HEK293 (cell line): Measurements from ENCODE around the gene RALY.

Experiments
- CTCF ChIA-PET: fragments of 350-600 bp; formaldehyde crosslinking; extraction: SDS; loops from one replicate; lab custom pipeline; 2021; ENCODE audit warnings: antibody characterized with exemption; lab: Yijun Ruan, JAX
- POLR2A ChIA-PET: fragments of 300-600 bp; formaldehyde crosslinking; extraction: SDS; loops from one replicate; lab custom pipeline; 2020; ENCODE audit warnings: antibody characterized with exemption, inconsistent platforms; lab: Yijun Ruan, JAX
- H3K27ac ChIP-seq: fragments of 200-500 bp; sonication (Bioruptor generic); 2 replicates; pipeline ENCODE4 v1.5.1; 2014; ENCODE audit warnings: low read depth, low read length, control low read depth, inconsistent platforms; ENCODE audit errors: extremely low read depth
- H3K36me3 ChIP-seq, 2 experiments: fragments of 200-500 bp in 1 of 2; sonication (Bioruptor generic) in 1 of 2; 1 replicate in 1 of 2; 2 replicates in 1 of 2; pipeline ENCODE4 v1.5.1; 2014 to 2017; ENCODE audit warnings: inconsistent platforms in 2 of 2, low read length in 2 of 2; ENCODE audit not compliant: control insufficient read depth in 2 of 2, insufficient read depth in 1 of 2
- H3K4me1 ChIP-seq: fragments of 200-500 bp; sonication (Bioruptor generic); 2 replicates; pipeline ENCODE4 v1.5.1; 2014; ENCODE audit warnings: mild to moderate bottlenecking, low read length, inconsistent platforms; ENCODE audit not compliant: control insufficient read depth, insufficient read depth
- H3K4me3 ChIP-seq: 2 replicates; pipeline ENCODE4 v1.5.1; 2011; ENCODE audit warnings: low read depth, mild to moderate bottlenecking, control low read depth, low read length, moderate library complexity
- H3K9me3 ChIP-seq: fragments of 200-500 bp; sonication (Bioruptor generic); 2 replicates; pipeline ENCODE4 v1.5.1; 2014; ENCODE audit warnings: low read depth, low read length, inconsistent platforms; ENCODE audit not compliant: control insufficient read depth, insufficient read depth
- BCL11A ChIP-seq: fragments of 450-650 bp; formaldehyde crosslinking; IDR thresholded peaks from 2 replicates; pipeline ENCODE4 v1.5.1; 2016; ENCODE audit warnings: low read depth, missing biosample characterization, missing genetic modification characterization
- BCL6B ChIP-seq: fragments of 450-650 bp; formaldehyde crosslinking; IDR thresholded peaks from 2 replicates; pipeline ENCODE4 v1.5.1; 2017; ENCODE audit warnings: missing biosample characterization, missing genetic modification characterization
- KLF9 ChIP-seq: fragments of 450-650 bp; formaldehyde crosslinking; IDR thresholded peaks from 2 replicates; pipeline ENCODE4 v1.5.1; 2016; ENCODE audit warnings: missing biosample characterization, missing genetic modification characterization, low read depth
- PBX3 ChIP-seq: sonication (generic); formaldehyde crosslinking; IDR thresholded peaks from 2 replicates; pipeline ENCODE4 v1.8.1; 2022; ENCODE audit warnings: mild to moderate bottlenecking, moderate library complexity, missing genetic modification reagents
- SCRT2 ChIP-seq: fragments of 450-650 bp; formaldehyde crosslinking; IDR thresholded peaks from 2 replicates; pipeline ENCODE4 v1.5.1; 2016; ENCODE audit warnings: missing biosample characterization, missing genetic modification characterization
- TRIM28 ChIP-seq: IDR thresholded peaks from 2 replicates; pipeline ENCODE4 v1.6.1; 2011; ENCODE audit warnings: low read length, control low read depth, borderline replicate concordance
- YY1 ChIP-seq: fragments of 450-650 bp; formaldehyde crosslinking; IDR thresholded peaks from 2 replicates; pipeline ENCODE4 v1.5.1; 2018; ENCODE audit warnings: missing biosample characterization, missing genetic modification characterization
- ZBTB20 ChIP-seq: fragments of 450-650 bp; formaldehyde crosslinking; IDR thresholded peaks from 2 replicates; pipeline ENCODE4 v1.5.1; 2016; ENCODE audit warnings: missing biosample characterization, missing genetic modification characterization
- ZIC2 ChIP-seq: fragments of 450-650 bp; formaldehyde crosslinking; IDR thresholded peaks from 2 replicates; pipeline ENCODE4 v1.5.1; 2016; ENCODE audit warnings: missing biosample characterization, missing genetic modification characterization
- ZNF223 ChIP-seq: fragments of 450-650 bp; formaldehyde crosslinking; IDR thresholded peaks from 2 replicates; pipeline ENCODE4 v1.5.1; 2016; ENCODE audit warnings: missing biosample characterization, missing genetic modification characterization
- ZNF394 ChIP-seq: fragments of 450-650 bp; formaldehyde crosslinking; IDR thresholded peaks from 2 replicates; pipeline ENCODE4 v1.5.1; 2016; ENCODE audit warnings: missing biosample characterization, missing genetic modification characterization, mild to moderate bottlenecking, moderate library complexity, borderline replicate concordance
- ZNF561 ChIP-seq: fragments of 450-650 bp; IDR thresholded peaks from 2 replicates; pipeline ENCODE4 v1.5.1; 2018; ENCODE audit warnings: missing biosample characterization, missing genetic modification characterization, borderline replicate concordance
- ZNF785 ChIP-seq: fragments of 450-650 bp; formaldehyde crosslinking; IDR thresholded peaks from 2 replicates; pipeline ENCODE4 v1.5.1; 2016; ENCODE audit warnings: missing biosample characterization, missing genetic modification characterization
- TF ChIP-seq, protein P1 (sequence below): fragments of 450-650 bp; formaldehyde crosslinking; IDR thresholded peaks from 2 replicates; pipeline ENCODE4 v1.5.1; 2016; ENCODE audit warnings: missing biosample characterization, missing genetic modification characterization
- TF ChIP-seq, protein P2 (sequence below): fragments of 450-650 bp; formaldehyde crosslinking; IDR thresholded peaks from 2 replicates; pipeline ENCODE4 v1.5.1; 2016; ENCODE audit warnings: missing biosample characterization, missing genetic modification characterization, low read depth
- TF ChIP-seq, protein P3 (sequence below): fragments of 450-650 bp; formaldehyde crosslinking; IDR thresholded peaks from 2 replicates; pipeline ENCODE4 v1.5.1; 2016; ENCODE audit warnings: missing biosample characterization, missing genetic modification characterization
- TF ChIP-seq, protein P4 (sequence below): fragments of 450-650 bp; formaldehyde crosslinking; IDR thresholded peaks from 2 replicates; pipeline ENCODE4 v1.5.1; 2017; ENCODE audit warnings: missing biosample characterization, missing genetic modification characterization

The RALY gene

DNA sequence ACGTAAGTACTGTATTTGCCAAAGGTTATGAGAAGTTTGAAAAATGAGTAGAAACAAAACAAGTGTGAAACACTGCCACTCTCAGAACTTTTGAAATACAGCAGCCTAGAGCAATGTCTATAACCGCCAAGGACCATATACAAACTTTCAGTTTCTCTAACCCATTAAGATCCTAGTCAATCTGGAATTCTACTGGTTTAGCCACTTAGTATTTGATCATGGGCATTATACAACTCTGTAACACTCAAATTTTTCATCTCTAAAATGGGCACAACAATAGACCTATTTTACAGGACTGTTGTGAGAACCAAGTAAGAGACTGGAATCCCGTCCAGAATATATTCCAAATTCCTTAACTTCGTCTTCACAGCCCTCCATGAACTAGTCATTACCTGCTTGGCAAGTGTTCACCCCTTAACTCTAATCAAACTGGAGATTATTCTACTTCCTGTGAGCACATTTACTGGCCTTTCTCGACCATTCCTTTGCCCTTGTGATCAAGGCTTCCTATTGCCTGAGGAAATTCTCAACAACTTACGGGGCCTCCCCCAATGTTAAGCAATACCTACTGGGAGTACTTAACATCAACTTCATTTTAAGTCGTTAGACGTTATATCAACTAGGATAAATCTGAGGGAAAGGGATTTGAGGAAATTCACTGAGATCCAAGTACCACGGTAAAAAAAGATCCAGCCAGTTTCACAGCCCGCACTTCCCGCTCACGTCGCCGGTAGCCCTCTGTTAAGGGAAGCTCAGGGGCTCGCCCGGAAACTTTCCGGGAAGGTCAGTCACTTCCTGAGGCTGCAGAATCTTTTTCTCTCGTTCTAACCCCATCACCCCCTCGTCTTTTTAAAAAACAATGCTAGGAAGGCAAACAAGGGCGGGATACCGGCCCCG is 117.3 kb downstream of the RALY start:
- Histone ChIP-seq H3K4me1 (peaks cover 3% of the 10 kb centered on the region; the same call in 1 of the 2 replicates), H3K4me3 (peak overlapping the region; percentile 85), H3K36me3 (peaks cover 14 to 44% of the 10 kb centered on the region in 2 experiments; a peak in 2 of 3 replicates), H3K27ac (peak overlapping the region; percentile 81), H3K9me3 (no peaks in the 10 kb centered on the region)
- TF ChIP-seq ZNF223 (tag by site-specific recombination): no peak
- TF ChIP-seq, protein P1, sequence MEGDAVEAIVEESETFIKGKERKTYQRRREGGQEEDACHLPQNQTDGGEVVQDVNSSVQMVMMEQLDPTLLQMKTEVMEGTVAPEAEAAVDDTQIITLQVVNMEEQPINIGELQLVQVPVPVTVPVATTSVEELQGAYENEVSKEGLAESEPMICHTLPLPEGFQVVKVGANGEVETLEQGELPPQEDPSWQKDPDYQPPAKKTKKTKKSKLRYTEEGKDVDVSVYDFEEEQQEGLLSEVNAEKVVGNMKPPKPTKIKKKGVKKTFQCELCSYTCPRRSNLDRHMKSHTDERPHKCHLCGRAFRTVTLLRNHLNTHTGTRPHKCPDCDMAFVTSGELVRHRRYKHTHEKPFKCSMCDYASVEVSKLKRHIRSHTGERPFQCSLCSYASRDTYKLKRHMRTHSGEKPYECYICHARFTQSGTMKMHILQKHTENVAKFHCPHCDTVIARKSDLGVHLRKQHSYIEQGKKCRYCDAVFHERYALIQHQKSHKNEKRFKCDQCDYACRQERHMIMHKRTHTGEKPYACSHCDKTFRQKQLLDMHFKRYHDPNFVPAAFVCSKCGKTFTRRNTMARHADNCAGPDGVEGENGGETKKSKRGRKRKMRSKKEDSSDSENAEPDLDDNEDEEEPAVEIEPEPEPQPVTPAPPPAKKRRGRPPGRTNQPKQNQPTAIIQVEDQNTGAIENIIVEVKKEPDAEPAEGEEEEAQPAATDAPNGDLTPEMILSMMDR (tag by site-specific recombination): 0 out of 2 replicates have a peak, but pooled peaks have one; percentile 1
- TF ChIP-seq, protein P2, sequence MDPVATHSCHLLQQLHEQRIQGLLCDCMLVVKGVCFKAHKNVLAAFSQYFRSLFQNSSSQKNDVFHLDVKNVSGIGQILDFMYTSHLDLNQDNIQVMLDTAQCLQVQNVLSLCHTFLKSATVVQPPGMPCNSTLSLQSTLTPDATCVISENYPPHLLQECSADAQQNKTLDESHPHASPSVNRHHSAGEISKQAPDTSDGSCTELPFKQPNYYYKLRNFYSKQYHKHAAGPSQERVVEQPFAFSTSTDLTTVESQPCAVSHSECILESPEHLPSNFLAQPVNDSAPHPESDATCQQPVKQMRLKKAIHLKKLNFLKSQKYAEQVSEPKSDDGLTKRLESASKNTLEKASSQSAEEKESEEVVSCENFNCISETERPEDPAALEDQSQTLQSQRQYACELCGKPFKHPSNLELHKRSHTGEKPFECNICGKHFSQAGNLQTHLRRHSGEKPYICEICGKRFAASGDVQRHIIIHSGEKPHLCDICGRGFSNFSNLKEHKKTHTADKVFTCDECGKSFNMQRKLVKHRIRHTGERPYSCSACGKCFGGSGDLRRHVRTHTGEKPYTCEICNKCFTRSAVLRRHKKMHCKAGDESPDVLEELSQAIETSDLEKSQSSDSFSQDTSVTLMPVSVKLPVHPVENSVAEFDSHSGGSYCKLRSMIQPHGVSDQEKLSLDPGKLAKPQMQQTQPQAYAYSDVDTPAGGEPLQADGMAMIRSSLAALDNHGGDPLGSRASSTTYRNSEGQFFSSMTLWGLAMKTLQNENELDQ (tag by site-specific recombination): no peak
- CTCF ChIA-PET: no interaction called here
- POLR2A ChIA-PET: interaction anchor here (1.6 to 2.7 kb wide), 2 partner anchors 9 to 197 kb away, joined by 3 to 31 read pairs; no protein-coding TSS in a partner anchor

- Histone ChIP-seq H3K9me3 (no peaks in the 10 kb centered on the region), H3K4me1 (peaks cover 3% of the 10 kb centered on the region; the same call in 1 of the 2 replicates), H3K27ac (peak within 1 kb of the TSS; percentile 81), H3K36me3 (peaks cover 13 to 40% of the 10 kb centered on the region in 2 experiments; a peak in 2 of 3 replicates), H3K4me3 (peak within 1 kb of the TSS; percentile 85)
- CTCF ChIA-PET: interaction anchor here (0.5 to 1.3 kb wide), 8 partner anchors 10 to 250 kb away, joined by 4 to 6 read pairs (median 4); no protein-coding TSS in a partner anchor
- POLR2A ChIA-PET: interaction anchor here (0.5 to 2.7 kb wide), 24 partner anchors 9 to 668 kb away, joined by 3 to 31 read pairs (median 4); partner anchors contain the start of genes CBFA2T2, CHMP4B, ITCH and PXMP4
- no peak for TF ChIP-seq BCL6B (tag by site-specific recombination)
- TF ChIP-seq ZNF394 (tag by site-specific recombination): no peak; the same call in 1 of the 2 replicates
- 0 out of 2 replicates have a peak, but pooled peaks have one; percentile 18 for TF ChIP-seq ZNF785 (tag by site-specific recombination)
- peak; percentile 87 for TF ChIP-seq YY1 (tag by site-specific recombination)
- peak; percentile 84 for TF ChIP-seq KLF9 (tag by site-specific recombination)
- peak; percentile 36; the same call in 1 of the 2 replicates for TF ChIP-seq ZBTB20 (tag by site-specific recombination)
- TF ChIP-seq ZNF561 (tag by site-specific recombination): peak; percentile 55
- TF ChIP-seq, protein P3, sequence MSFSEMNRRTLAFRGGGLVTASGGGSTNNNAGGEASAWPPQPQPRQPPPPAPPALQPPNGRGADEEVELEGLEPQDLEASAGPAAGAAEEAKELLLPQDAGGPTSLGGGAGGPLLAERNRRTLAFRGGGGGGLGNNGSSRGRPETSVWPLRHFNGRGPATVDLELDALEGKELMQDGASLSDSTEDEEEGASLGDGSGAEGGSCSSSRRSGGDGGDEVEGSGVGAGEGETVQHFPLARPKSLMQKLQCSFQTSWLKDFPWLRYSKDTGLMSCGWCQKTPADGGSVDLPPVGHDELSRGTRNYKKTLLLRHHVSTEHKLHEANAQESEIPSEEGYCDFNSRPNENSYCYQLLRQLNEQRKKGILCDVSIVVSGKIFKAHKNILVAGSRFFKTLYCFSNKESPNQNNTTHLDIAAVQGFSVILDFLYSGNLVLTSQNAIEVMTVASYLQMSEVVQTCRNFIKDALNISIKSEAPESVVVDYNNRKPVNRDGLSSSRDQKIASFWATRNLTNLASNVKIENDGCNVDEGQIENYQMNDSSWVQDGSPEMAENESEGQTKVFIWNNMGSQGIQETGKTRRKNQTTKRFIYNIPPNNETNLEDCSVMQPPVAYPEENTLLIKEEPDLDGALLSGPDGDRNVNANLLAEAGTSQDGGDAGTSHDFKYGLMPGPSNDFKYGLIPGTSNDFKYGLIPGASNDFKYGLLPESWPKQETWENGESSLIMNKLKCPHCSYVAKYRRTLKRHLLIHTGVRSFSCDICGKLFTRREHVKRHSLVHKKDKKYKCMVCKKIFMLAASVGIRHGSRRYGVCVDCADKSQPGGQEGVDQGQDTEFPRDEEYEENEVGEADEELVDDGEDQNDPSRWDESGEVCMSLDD (tag by site-specific recombination): 0 out of 2 replicates have a peak, but pooled peaks have one; percentile 27
- TF ChIP-seq TRIM28: no peak
- TF ChIP-seq ZIC2: peak; percentile 29; the same call in 1 of the 2 replicates
- TF ChIP-seq PBX3 (CRISPR knock-in tag): peak; percentile 77; the same call in 1 of the 2 replicates
- TF ChIP-seq BCL11A (tag by site-specific recombination): no peak
- peak; percentile 63 for TF ChIP-seq SCRT2 (tag by site-specific recombination)
- TF ChIP-seq, protein P4, sequence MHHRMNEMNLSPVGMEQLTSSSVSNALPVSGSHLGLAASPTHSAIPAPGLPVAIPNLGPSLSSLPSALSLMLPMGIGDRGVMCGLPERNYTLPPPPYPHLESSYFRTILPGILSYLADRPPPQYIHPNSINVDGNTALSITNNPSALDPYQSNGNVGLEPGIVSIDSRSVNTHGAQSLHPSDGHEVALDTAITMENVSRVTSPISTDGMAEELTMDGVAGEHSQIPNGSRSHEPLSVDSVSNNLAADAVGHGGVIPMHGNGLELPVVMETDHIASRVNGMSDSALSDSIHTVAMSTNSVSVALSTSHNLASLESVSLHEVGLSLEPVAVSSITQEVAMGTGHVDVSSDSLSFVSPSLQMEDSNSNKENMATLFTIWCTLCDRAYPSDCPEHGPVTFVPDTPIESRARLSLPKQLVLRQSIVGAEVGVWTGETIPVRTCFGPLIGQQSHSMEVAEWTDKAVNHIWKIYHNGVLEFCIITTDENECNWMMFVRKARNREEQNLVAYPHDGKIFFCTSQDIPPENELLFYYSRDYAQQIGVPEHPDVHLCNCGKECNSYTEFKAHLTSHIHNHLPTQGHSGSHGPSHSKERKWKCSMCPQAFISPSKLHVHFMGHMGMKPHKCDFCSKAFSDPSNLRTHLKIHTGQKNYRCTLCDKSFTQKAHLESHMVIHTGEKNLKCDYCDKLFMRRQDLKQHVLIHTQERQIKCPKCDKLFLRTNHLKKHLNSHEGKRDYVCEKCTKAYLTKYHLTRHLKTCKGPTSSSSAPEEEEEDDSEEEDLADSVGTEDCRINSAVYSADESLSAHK (tag by site-specific recombination): peak; percentile 24; the same call in 1 of the 2 replicates
Measured at GRCh38 chr20:34111702-34112599, 118.2 kb downstream of the RALY start, which contains the start of gene EIF2S2. Gene EIF2S2 (minus strand): TSS chr20:34112243. CDS start chr20:34112110, 133 bp downstream.
